H1 (cell line): ENCODE measurements around the gene ELOVL6. TPM values are rescaled to one million over a fixed set of nuclear protein-coding genes. Genes with fewer than 3 reads are reported as not detected.

Experiments
- CTCF ChIA-PET: fragments of 300-600 bp; sonication (Branson Sonifier 250); formaldehyde crosslinking; loops from one replicate; lab custom pipeline; 2021; ENCODE audit not compliant: partially characterized antibody; lab: Charles Lee
- POLR2A ChIA-PET: fragments of 300-600 bp; sonication (Branson Sonifier 250); formaldehyde crosslinking; loops from one replicate; lab custom pipeline; 2021; ENCODE audit warnings: inconsistent platforms; ENCODE audit not compliant: partially characterized antibody; lab: Charles Lee
- DNase-seq, 2 experiments: peaks; one replicate each; pipeline versions ENCODE4 v3.0.0 to v3.0.0-alpha.2; 2010 to 2022; ENCODE audit warnings: low spot score in 2 of 2, low read depth in 1 of 2, mixed read lengths in 1 of 2
- FAIRE-seq: peaks from 2 replicates; lab custom pipeline; 2011; peaks lifted over from hg19 to GRCh38; lab: Jason Lieb, UNC
- H2AFZ ChIP-seq: 2 replicates; pipeline ENCODE4 v1.8.1; 2012; ENCODE audit warnings: low read length, inconsistent platforms
- H2AK5ac ChIP-seq: 2 replicates; pipeline ENCODE4 v1.6.1; 2013; ENCODE audit warnings: low read depth, low read length
- H2BK120ac ChIP-seq: replicated peaks from 2 replicates; pipeline ENCODE3; 2013; ENCODE audit warnings: low read depth, low read length, inconsistent platforms
- H2BK12ac ChIP-seq: 2 replicates; pipeline ENCODE4 v1.6.1; 2013; ENCODE audit warnings: low read depth, low read length
- H2BK15ac ChIP-seq: 2 replicates; pipeline ENCODE4 v1.6.1; 2013; ENCODE audit warnings: low read length
- H2BK20ac ChIP-seq: 2 replicates; pipeline ENCODE4 v1.6.1; 2013; ENCODE audit warnings: low read length
- H2BK5ac ChIP-seq: 2 replicates; pipeline ENCODE4 v1.6.1; 2013; ENCODE audit warnings: low read depth, low read length
- H3K14ac ChIP-seq: 2 replicates; pipeline ENCODE4 v1.6.1; 2013; ENCODE audit warnings: inconsistent platforms; ENCODE audit not compliant: insufficient read length
- H3K18ac ChIP-seq: 2 replicates; pipeline ENCODE4 v1.6.1; 2013; ENCODE audit warnings: low read length; ENCODE audit errors: extremely low read depth
- H3K23ac ChIP-seq: 2 replicates; pipeline ENCODE4 v1.6.1; 2013; ENCODE audit warnings: inconsistent platforms; ENCODE audit not compliant: insufficient read length
- H3K23me2 ChIP-seq: 2 replicates; pipeline ENCODE4 v1.6.1; 2013; ENCODE audit warnings: low read depth, low read length
- H3K27ac ChIP-seq: 2 replicates; pipeline ENCODE4 v1.6.1; 2011; ENCODE audit warnings: low read depth, low read length, inconsistent platforms
- H3K27me3 ChIP-seq, 4 experiments: replicated peaks in 1 of 4; 1 replicate in 1 of 4; 2 replicates in 3 of 4; pipeline versions ENCODE4 v1.6.1 to v1.8.1; 2011 to 2013; ENCODE audit warnings: low read length in 3 of 4, mild to moderate bottlenecking in 3 of 4, inconsistent platforms in 2 of 4, mixed read lengths in 2 of 4, moderate library complexity in 1 of 4; ENCODE audit not compliant: control insufficient read depth in 3 of 4, insufficient read depth in 3 of 4; ENCODE audit errors: extremely low read depth in 1 of 4
- H3K36me3 ChIP-seq, 4 experiments: 2 replicates each; pipeline versions ENCODE4 v1.6.1 to v1.8.1; 2011 to 2013; ENCODE audit warnings: mild to moderate bottlenecking in 4 of 4, low read length in 3 of 4, moderate library complexity in 2 of 4, control low read depth in 1 of 4, inconsistent platforms in 1 of 4; ENCODE audit not compliant: insufficient read depth in 4 of 4, control insufficient read depth in 2 of 4
- H3K4ac ChIP-seq: replicated peaks from 2 replicates; pipeline ENCODE3; 2013; ENCODE audit warnings: low read length, low read depth, mixed read lengths, inconsistent platforms; ENCODE audit not compliant: insufficient read length
- H3K4me1 ChIP-seq, 4 experiments: replicated peaks in 1 of 4; 1 replicate in 1 of 4; 2 replicates in 3 of 4; pipeline versions ENCODE4 v1.6.1 to v1.8.1; 2011 to 2013; ENCODE audit warnings: low read length in 3 of 4, inconsistent platforms in 2 of 4, mixed read lengths in 1 of 4; ENCODE audit not compliant: insufficient read depth in 4 of 4, control insufficient read depth in 3 of 4
- H3K4me2 ChIP-seq, 2 experiments: 2 replicates each; pipeline versions ENCODE4 v1.6.1 to v1.8.1; 2011 to 2013; ENCODE audit warnings: low read depth in 2 of 2, low read length in 2 of 2, control low read depth in 1 of 2, inconsistent platforms in 1 of 2, mild to moderate bottlenecking in 1 of 2; ENCODE audit not compliant: insufficient read depth in 1 of 2
- H3K4me3 ChIP-seq, 4 experiments: fragments of 200-600, 300-600 bp in 1 of 4; sonication (generic), shearing (Covaris generic), sonication (Bioruptor Twin) in 1 of 4; 2 replicates each; pipeline versions ENCODE4 v1.5.1 to v1.8.1; 2011 to 2016; ENCODE audit warnings: low read length in 4 of 4, low read depth in 3 of 4, control low read depth in 2 of 4, inconsistent platforms in 2 of 4, mild to moderate bottlenecking in 2 of 4, mixed read lengths in 1 of 4, moderate library complexity in 1 of 4; ENCODE audit not compliant: insufficient read depth in 2 of 4; ENCODE audit errors: extremely low read depth in 1 of 4
- H3K56ac ChIP-seq: replicated peaks from 2 replicates; pipeline ENCODE3; 2013; ENCODE audit warnings: low read depth, mild to moderate bottlenecking, mixed read lengths, low read length, inconsistent platforms; ENCODE audit not compliant: insufficient read length
- H3K79me1 ChIP-seq: 2 replicates; pipeline ENCODE4 v1.6.1; 2013; ENCODE audit warnings: low read depth, low read length, control low read depth
- H3K79me2 ChIP-seq, 2 experiments: 2 replicates each; pipeline versions ENCODE4 v1.6.1 to v1.8.1; 2012 to 2013; ENCODE audit warnings: low read length in 2 of 2, mild to moderate bottlenecking in 2 of 2, inconsistent platforms in 1 of 2; ENCODE audit not compliant: insufficient read depth in 2 of 2, control insufficient read depth in 1 of 2
- H3K9ac ChIP-seq, 4 experiments: replicated peaks in 1 of 4; 1 replicate in 1 of 4; 2 replicates in 3 of 4; pipeline versions ENCODE4 v1.6.1 to v1.8.1; 2011 to 2013; ENCODE audit warnings: low read depth in 3 of 4, low read length in 3 of 4, control low read depth in 2 of 4, mild to moderate bottlenecking in 2 of 4, moderate library complexity in 2 of 4, inconsistent platforms in 1 of 4; ENCODE audit errors: extremely low read depth in 1 of 4
- H3K9me3 ChIP-seq, 2 experiments: 2 replicates each; pipeline versions ENCODE4 v1.6.1 to v1.8.1; 2012 to 2013; ENCODE audit warnings: mild to moderate bottlenecking in 2 of 2, moderate library complexity in 2 of 2, control low read depth in 1 of 2, inconsistent platforms in 1 of 2, low read depth in 1 of 2, low read length in 1 of 2, mixed read lengths in 1 of 2; ENCODE audit not compliant: insufficient read depth in 2 of 2
- H4K20me1 ChIP-seq, 2 experiments: replicated peaks in 1 of 2; 2 replicates each; pipeline versions ENCODE3 to v1.8.1; 2011 to 2013; ENCODE audit warnings: inconsistent platforms in 2 of 2, low read length in 2 of 2, mild to moderate bottlenecking in 1 of 2; ENCODE audit not compliant: insufficient read depth in 2 of 2, control insufficient read depth in 1 of 2
- H4K5ac ChIP-seq: 2 replicates; pipeline ENCODE4 v1.6.1; 2013; ENCODE audit warnings: low read length, low read depth, mixed read lengths, inconsistent platforms; ENCODE audit not compliant: insufficient read length
- H4K8ac ChIP-seq: 2 replicates; pipeline ENCODE4 v1.8.0; 2013; ENCODE audit warnings: mild to moderate bottlenecking, moderate library complexity, low read length, inconsistent platforms; ENCODE audit not compliant: insufficient read depth; ENCODE audit errors: extremely low read depth
- H4K91ac ChIP-seq: replicated peaks from 2 replicates; pipeline ENCODE3; 2013; ENCODE audit warnings: low read length, mixed read lengths, inconsistent platforms; ENCODE audit not compliant: insufficient read length
- EZH2 ChIP-seq: fragments of 200-600 bp; sonication (generic); IDR thresholded peaks from 2 replicates; pipeline ENCODE4 v1.7.1; 2012; ENCODE audit warnings: low read depth, mild to moderate bottlenecking, moderate library complexity, low read length, inconsistent platforms; ENCODE audit not compliant: severe bottlenecking
- JUND ChIP-seq: IDR thresholded peaks from 2 replicates; pipeline ENCODE4 v1.6.1; 2011; ENCODE audit warnings: mild to moderate bottlenecking, improper control_type of control experiment, low read length
- NRF1 ChIP-seq: IDR thresholded peaks from 2 replicates; pipeline ENCODE4 v1.6.1; 2011; ENCODE audit warnings: mild to moderate bottlenecking, low read depth, low read length, improper control_type of control experiment
- WGBS, 2 experiments: shearing (Covaris generic) in 1 of 2; methylation state at CpG; one replicate each; pipeline versions ENCODE4 v1.1.6 to v1.1.7; 2013 to 2015; ENCODE audit warnings: low lambda C conversion rate in 2 of 2, mixed read lengths in 2 of 2, inconsistent platforms in 1 of 2, low coverage in 1 of 2, missing lambda C conversion rate in 1 of 2; ENCODE audit not compliant: insufficient replicate concordance in 2 of 2, insufficient coverage in 1 of 2, insufficient read length in 1 of 2; ENCODE audit errors: extremely low coverage in 1 of 2, missing lambda C conversion rate in 1 of 2; 5-methylcytosine and 5-hydroxymethylcytosine counted together
- polyA plus RNA-seq, 7 experiments: library from polyadenylated mRNA; depleted of rRNA in 3 of 7; stranded (reverse) in 5 of 7; unstranded in 2 of 7; fragments of >200 nt in 5 of 7; fragments of 200-250 nt in 2 of 7; gene quantifications; 1 replicate in 5 of 7; 2 replicates in 1 of 7; 4 replicates in 1 of 7; pipeline versions ENCODE4 v1.2.1 to v1.2.3, GENCODE V29; 2011 to 2013; ENCODE audit warnings: missing spikeins in 2 of 7, mixed read lengths in 2 of 7
- total RNA-seq: library from RNA; stranded (reverse); fragmentation: NEBNext Ultra II Directional; extraction: Animal tissue kit (Norgen Biotek cat#: 25700); gene quantifications from 2 replicates; pipeline ENCODE4 v1.2.1, GENCODE V29; 2021

The ELOVL6 gene
- total and polyA plus RNA-seq, 2 of the 8 experiments (the other 6 are each of a cell fraction or from before 2014, with no cell fraction given), result 27.8 to 86.6 TPM

DNA sequence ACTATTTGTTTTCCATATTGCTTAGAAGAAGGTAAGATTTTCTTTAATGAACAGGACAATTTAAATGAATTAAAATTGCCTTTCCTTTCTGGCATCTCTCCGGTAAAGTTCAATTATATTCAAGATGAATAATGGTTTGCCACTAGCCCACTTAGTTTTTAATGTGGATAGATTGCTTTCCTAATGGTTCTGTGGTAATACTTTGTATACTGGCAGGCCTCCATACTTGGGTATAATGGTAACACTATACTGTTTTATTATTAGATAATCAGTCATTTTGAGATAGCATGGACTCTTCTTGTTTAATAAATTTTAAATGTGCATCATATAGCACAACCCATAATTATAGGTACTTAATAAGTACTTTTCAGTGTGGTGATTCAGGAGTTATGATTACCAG, 89.5 kb downstream of the ELOVL6 start:
- Histone ChIP-seq H3K4me1 (peaks cover 0 to 21% (median 13%) of the 10 kb centered on the region in 4 experiments; a peak in 5 of 7 replicates), H3K4me3 (no peak overlapping the region), H2BK120ac (no peak overlapping the region), H3K79me2 (peaks cover 0 to 53% of the 10 kb centered on the region in 2 experiments; a peak in 3 of 4 replicates), H3K23ac (no peak overlapping the region), H4K5ac (no peak overlapping the region), H2BK5ac (no peak overlapping the region), H2BK15ac (no peak overlapping the region), H3K4ac (no peak overlapping the region), H3K9me3 (no peaks in the 10 kb centered on the region), H3K56ac (no peak overlapping the region), H2BK12ac (no peak overlapping the region), H3K79me1 (peaks cover 3% of the 10 kb centered on the region; the same call in 1 of the 2 replicates), H3K4me2 (no peak overlapping the region), H3K27ac (no peak overlapping the region), H2AK5ac (no peak overlapping the region), H4K20me1 (peaks cover 0 to 4% of the 10 kb centered on the region in 2 experiments), H2BK20ac (no peak overlapping the region), H4K8ac (no peak overlapping the region), H2AFZ (no peak overlapping the region), H3K14ac (no peak overlapping the region), H4K91ac (no peak overlapping the region), H3K23me2 (no peaks in the 10 kb centered on the region; the same call in 1 of the 2 replicates), H3K9ac (no peak overlapping the region), H3K18ac (no peak overlapping the region), H3K36me3 (peaks cover 0 to 8% (median 2%) of the 10 kb centered on the region in 4 experiments; a peak in 2 of 8 replicates), H3K27me3 (no peaks in the 10 kb centered on the region)
- TF ChIP-seq NRF1 (no peak), EZH2 (no peak), JUND (no peak)
- DNase-seq, result no peak
- WGBS, 2 experiments, result 98% methylated on average over 1 of the region's 1 CpG; no CpG with 5 or more reads in 1 of the 2 experiments
- ChIA-PET POLR2A (no interaction called here), CTCF (interaction anchor here (1.1 to 1.2 kb wide), 3 partner anchors 58 to 103 kb away, joined by 3 to 5 read pairs (median 4); no protein-coding TSS in a partner anchor)
- FAIRE-seq, result no peak
